Chondrocyte (in vitro differentiated cells): ENCODE results near the gene RRM2. TPM values are rescaled to one million over a fixed set of nuclear protein-coding genes. Genes with fewer than 3 reads are reported as not detected.
A peak's percentile ranks its signal among the peaks of the same experiment; 100 is the strongest.

Experiments
- DNase-seq: peaks from one replicate; pipeline ENCODE4 v3.0.0; 2021; ENCODE audit warnings: mixed read lengths, low spot score
- H3K27ac Mint-ChIP-seq: one replicate; pipeline ENCODE4 v1.8.0; 2021; ENCODE audit warnings: mild to moderate bottlenecking, moderate library complexity, mixed read lengths; ENCODE audit not compliant: unreplicated experiment
- H3K27me3 Mint-ChIP-seq: 2 replicates; pipeline ENCODE4 v1.8.0; 2021; ENCODE audit warnings: low read depth, mixed read lengths
- H3K36me3 Mint-ChIP-seq: 2 replicates; pipeline ENCODE4 v1.8.0; 2021; ENCODE audit warnings: low read depth, mixed read lengths
- H3K4me1 Mint-ChIP-seq: 2 replicates; pipeline ENCODE4 v1.8.0; 2021; ENCODE audit warnings: low read depth, mild to moderate bottlenecking, mixed read lengths
- H3K4me3 Mint-ChIP-seq: one replicate; pipeline ENCODE4 v1.8.0; 2021; ENCODE audit warnings: mild to moderate bottlenecking, moderate library complexity, mixed read lengths; ENCODE audit not compliant: unreplicated experiment
- H3K9me3 Mint-ChIP-seq: 2 replicates; pipeline ENCODE4 v1.8.0; 2021; ENCODE audit warnings: low read depth, mixed read lengths
- total RNA-seq: library from RNA; stranded (reverse); gene quantifications from 3 replicates; pipeline ENCODE4 v1.2.1, GENCODE V29; 2021
- TF ChIP-seq, protein P1 (sequence below): fragments of 200-600 bp; sonication (generic); IDR thresholded peaks from 2 replicates; pipeline ENCODE4 v1.5.0; 2021; ENCODE audit warnings: antibody characterized with exemption, mild to moderate bottlenecking, moderate library complexity

The RRM2 gene
- total RNA-seq, 1 donor from 2014 or later: 25.7 TPM

DNA sequence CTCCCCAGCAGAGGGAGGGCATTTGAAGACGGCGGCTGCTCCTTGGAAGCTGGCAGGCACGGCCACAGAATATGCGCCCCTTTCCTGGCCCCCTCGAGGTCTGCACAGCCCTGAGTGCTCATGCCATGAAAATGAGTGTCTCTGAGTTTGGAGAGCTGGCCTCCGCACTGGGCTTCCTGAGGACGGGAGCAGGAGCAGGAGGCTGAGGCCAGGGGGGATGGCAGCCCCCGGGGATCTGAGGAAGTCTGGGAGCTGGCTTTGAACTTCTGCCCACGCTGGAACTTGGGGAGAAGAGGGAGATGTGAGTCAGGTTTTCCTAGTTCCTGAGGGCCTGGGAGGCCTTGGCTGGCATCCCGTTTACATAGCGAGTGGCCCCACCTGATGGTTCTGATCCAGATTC, 47.0 kb downstream of the RRM2 start:
- TF ChIP-seq, protein P1, sequence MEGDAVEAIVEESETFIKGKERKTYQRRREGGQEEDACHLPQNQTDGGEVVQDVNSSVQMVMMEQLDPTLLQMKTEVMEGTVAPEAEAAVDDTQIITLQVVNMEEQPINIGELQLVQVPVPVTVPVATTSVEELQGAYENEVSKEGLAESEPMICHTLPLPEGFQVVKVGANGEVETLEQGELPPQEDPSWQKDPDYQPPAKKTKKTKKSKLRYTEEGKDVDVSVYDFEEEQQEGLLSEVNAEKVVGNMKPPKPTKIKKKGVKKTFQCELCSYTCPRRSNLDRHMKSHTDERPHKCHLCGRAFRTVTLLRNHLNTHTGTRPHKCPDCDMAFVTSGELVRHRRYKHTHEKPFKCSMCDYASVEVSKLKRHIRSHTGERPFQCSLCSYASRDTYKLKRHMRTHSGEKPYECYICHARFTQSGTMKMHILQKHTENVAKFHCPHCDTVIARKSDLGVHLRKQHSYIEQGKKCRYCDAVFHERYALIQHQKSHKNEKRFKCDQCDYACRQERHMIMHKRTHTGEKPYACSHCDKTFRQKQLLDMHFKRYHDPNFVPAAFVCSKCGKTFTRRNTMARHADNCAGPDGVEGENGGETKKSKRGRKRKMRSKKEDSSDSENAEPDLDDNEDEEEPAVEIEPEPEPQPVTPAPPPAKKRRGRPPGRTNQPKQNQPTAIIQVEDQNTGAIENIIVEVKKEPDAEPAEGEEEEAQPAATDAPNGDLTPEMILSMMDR: no peak
- peaks cover 2% of the 10 kb centered on the region for H3K36me3 Mint-ChIP-seq
- no peak overlapping the region for H3K4me3 Mint-ChIP-seq
- H3K9me3 Mint-ChIP-seq: no peaks in the 10 kb centered on the region
- peaks cover 21% of the 10 kb centered on the region for H3K4me1 Mint-ChIP-seq
- peaks cover 2% of the 10 kb centered on the region for H3K27me3 Mint-ChIP-seq
- DNase-seq: no peak
- no peak overlapping the region for H3K27ac Mint-ChIP-seq

DNA sequence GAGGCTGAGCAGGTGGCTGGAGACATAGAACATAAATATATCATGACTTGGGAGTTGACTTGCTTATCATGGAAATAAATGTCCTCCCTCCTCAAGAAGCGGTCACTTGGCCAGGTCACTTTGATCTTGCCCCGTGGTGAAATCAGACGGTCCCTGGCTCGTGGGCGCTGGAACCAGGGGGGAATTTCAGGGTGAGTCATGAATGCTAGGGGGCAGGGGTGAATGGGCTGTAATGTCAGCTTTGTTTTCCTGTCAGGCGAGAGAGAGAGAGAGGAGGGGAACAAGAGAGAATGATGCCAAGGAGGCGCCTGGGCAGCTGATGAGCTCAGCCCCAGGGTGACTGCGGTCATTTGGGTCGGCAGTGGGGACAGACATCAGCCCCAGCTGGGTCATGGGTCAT, 47.7 kb downstream of the RRM2 start:
- Mint-ChIP-seq H3K9me3 (no peaks in the 10 kb centered on the region), H3K4me1 (peaks cover 21% of the 10 kb centered on the region), H3K27me3 (no peaks in the 10 kb centered on the region), H3K4me3 (no peak overlapping the region), H3K36me3 (peaks cover 2% of the 10 kb centered on the region), H3K27ac (peak overlapping the region; percentile 57)
- TF ChIP-seq, protein P1: no peak
- no peak for DNase-seq

DNA sequence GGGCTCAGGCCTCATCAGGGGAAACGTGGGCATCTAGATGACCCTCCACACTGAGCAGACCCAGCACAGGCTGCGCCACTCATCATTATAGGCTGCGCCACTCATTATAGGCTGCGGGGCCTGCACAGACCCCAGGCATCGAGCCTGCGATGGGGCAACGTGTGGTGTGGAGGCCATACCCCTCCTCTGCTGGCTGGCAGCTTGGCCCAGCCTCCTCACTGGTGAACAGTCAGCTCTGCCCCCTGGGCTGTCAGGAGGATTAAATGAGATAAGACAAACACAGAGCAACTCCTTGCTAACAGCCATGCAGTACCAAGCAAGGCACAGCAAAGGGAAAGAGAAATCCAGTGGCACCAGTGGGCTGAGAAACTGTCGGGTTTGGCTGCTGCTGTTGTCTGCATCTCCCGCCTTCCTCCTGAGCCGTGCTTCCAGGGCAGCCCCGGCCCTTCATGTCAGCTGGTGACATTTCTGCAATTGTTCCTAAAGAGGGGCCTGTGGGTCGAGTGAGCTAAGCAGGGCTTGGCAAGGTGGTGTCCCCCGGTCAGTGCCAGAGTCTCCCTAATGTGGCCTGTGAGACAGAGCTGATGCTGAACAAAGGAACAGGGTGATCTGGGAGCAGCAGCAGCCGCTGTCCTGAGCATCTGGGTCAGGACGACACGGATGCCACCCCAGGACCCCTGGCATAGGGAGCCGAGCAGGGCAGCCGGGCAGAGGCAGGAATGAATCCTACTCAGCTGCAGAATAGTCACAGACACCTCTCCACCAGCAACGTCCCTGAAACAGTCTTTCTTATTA, 48.7 kb downstream of the RRM2 start:
- Mint-ChIP-seq H3K27ac (no peak overlapping the region), H3K36me3 (peaks cover 2% of the 10 kb centered on the region), H3K4me3 (no peak overlapping the region), H3K9me3 (no peaks in the 10 kb centered on the region), H3K4me1 (peaks cover 21% of the 10 kb centered on the region), H3K27me3 (no peaks in the 10 kb centered on the region)
- DNase-seq: no peak
- TF ChIP-seq, protein P1: no peak

DNA sequence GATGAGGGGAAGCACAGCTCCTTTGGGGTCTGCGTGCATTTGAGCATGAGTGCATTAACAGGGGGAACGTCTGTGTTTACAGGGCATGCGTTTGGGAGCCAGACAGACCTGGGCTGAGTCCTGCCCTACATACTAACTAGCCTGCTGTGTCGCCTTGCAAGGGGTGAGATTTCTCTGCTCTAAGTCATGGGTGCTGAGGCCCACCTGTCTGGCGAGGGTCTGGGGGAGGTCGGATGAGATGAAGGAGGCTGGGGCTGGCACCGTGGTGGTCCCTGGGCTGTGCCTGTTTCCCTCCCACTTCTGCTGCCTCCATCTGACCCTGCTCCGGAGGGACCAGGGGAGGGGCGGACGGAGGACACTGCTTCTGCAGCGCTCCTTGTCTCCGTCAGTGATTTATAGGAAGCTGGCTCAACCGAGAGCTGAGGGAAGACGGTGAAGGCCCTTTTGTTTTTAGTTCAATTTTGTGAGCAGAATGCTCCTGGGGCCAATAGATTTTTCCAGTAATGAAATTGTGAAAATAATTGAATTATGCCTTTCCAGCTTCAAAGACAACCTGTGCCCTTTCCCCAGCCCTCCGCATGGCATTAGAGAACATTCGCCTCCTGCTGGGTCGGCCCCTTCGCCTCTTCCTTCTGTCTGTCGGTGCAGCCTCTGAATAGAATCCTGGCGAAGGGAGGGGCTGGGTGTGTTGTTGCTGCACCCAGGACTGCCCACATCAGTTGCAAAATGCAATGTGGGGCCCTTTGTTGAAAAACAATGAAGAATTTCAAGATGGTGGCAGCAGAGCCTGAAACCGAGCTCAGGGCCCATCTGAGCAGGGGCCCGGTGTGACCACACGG, 49.7 kb downstream of the RRM2 start:
- DNase-seq: peak; percentile 78
- Mint-ChIP-seq H3K36me3 (peaks cover 2% of the 10 kb centered on the region), H3K9me3 (no peaks in the 10 kb centered on the region), H3K27me3 (no peaks in the 10 kb centered on the region), H3K4me1 (peaks cover 21% of the 10 kb centered on the region), H3K4me3 (no peak overlapping the region), H3K27ac (no peak overlapping the region)
- TF ChIP-seq, protein P1: no peak

DNA sequence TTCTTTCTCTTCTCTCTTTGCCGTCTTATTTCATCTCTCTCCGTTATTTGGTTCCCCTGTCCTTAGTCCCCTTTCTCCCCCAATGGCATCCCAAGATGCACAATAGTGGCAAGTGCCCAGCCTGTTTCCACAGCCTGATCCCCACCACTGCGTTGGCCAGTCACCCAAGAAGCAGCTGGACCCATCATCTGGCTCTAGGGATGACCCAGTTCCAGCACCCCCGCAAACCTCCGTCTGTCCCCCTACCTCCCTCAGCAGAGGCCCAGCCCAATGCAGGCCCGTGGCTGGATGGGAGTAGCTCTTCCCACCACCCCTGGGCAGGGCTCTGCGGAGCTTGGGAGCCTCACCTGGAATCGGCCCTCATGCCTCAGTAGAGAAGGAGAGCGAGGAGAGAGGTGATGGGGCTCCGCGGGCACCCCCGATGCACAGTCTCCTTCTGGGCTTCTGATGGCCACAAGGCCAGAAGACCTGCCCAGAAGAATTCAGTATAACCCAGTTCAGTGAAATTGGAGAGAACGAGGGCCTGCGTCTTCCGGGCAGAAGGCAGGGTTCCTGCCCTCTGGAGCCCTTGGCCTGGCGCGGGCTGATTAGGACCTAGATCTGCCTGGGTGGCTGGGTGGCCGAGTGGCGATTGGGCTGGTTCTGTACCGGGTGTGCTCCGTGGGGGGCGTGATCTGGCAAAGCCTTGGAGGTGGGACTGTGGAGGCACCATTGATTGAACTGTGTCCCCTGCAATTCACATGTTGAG, 50.9 kb downstream of the RRM2 start:
- Mint-ChIP-seq H3K4me1 (peaks cover 15% of the 10 kb centered on the region), H3K27me3 (no peaks in the 10 kb centered on the region), H3K9me3 (no peaks in the 10 kb centered on the region), H3K36me3 (peaks cover 2% of the 10 kb centered on the region), H3K27ac (no peak overlapping the region), H3K4me3 (no peak overlapping the region)
- TF ChIP-seq, protein P1: no peak
- peak; percentile 84 for DNase-seq
